T-helper 2 cell treated with Interferon-gamma antibody and Interleukin-4, amounts not matched to agents 100 ng/mL and 5 ng/mL, for 36 hours (primary cell): ENCODE results near the gene BCAR1. TPM values are rescaled to one million over a fixed set of nuclear protein-coding genes. Genes with fewer than 3 reads are reported as not detected.
"Not testable (repeated sequence)": the region's sequence is repeated elsewhere in the genome, so short reads cannot be mapped to it uniquely, and the experiment has no call there.

Experiments
- intact Hi-C: fragments of 100-400 bp; cut with micrococcal nuclease; formaldehyde crosslinking; loops from one replicate; pipeline ENCODE4 v1.15.1; 2023
- total RNA-seq: library from RNA; stranded (reverse); gene quantifications from 2 replicates; pipeline ENCODE4 v1.2.3, GENCODE V29; 2022

The BCAR1 gene
- total RNA-seq, 1 donor from 2014 or later, result not detected

- intact Hi-C loops, result no loop called here
Observed at GRCh38 chr16:75256059-75256571, 4.7 kb upstream of the BCAR1 start.

- intact Hi-C loops, result no loop called here
Observed at GRCh38 chr16:75254359-75254837, 3.0 kb upstream of the BCAR1 start.

DNA sequence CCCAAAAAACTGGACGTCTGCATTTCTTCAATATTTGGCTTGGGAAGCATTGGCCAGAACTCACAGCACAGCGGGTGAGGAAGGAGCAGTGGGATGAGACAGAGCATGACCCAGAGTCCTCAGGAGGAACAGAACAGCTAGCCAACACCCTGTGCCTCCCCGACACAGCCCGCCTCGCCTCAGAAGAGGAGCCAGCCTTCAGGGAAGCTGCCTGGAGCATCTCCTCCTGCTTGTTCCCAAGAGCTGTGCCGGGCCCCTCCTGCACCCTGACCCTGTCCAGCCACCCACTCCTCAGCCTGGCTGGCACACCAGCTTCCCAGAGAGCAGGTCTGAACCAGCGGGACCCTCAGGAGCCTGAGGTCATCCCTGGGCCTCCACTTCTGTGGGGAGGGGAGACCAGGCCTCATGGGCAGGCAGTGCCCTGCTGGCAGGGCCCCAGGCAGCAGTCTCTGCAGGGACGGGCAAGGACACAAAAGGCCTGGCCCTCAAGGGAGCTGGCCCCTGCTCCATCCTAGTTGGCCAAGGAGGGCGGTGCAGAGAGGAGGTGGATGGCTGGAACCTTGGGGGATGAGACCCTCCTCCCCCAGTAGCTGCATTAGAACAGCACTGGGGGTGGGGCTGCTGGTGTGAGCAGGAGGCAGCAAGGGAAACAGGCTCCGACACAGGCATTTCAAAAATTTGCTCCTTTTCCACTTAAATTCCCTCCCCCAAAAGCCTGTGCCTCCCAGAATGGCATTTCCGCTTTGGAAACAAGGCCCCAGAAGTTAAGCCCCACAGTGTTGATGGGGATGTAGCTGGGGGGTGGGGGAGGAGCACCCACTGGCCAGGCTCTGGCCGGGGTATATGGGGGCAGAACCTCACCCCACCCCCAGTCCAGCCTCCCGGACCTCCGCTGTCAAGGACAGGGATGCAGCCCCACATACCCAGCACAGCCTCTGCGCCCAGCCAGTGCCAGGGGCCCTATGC lies 1.8 kb upstream of the BCAR1 start:
- intact Hi-C loops, result no loop called here

GRCh38 chr16:75252049-75252864 lies 833 bp upstream of the BCAR1 start:
- intact Hi-C loops, result no loop called here

DNA sequence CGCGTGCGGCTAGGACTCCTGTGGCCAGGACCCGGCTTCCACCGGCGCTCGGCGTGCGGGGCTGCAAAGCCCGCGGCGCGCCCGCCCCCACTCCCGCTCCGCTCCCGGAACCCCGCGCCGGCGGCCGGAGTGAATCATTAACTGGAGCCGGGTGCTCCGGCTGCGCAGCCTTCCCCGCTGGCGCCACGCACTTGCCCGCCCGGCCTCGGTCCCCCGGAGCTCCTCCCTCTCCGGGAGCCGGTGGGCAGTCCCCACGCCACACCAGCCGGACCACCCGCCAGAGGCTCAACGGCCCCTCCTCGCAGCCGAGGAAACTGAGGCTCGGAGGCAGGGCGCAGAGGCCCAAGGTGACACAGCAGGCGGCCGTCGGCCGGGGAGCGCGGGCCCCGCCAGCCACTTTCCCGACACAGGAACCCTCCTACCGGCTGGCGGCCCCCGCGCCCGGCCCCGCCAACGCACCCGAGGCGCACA lies 580 bp downstream of the BCAR1 start:
- intact Hi-C loops, result no loop called here

DNA sequence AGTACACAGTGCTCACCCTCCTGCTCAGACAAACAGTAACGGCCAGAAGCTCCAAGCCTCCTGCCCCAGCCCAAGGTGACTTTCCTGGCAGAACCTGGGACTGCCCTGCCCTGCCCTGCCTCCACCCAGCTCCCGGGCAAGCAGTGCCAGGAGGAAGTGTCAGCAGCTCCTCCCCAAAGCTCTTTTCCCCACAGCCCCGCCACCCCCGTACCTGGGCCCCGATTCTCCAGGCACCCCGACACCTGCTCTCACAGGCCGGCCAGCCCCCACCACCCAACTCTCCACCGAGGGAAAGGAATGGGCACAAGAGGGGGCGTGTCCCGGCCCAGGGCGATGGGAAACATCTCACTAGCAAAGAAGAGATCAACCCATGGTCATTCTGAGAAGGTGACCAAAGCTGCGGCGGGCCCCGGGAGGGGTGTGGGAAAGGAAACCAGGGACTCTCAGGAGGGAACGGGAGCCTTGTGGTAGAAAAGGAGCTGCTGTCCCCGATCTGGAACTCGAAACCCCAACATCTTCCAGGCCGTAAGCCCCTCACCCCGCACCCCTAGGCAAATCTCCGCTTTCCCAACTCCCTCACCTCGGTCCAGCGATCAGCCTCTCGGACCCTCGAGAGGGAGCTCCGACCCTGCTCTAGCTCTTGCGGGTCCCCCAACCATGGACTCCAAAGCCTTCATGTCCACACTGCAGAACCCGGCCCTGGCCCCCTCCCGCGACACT lies 1.2 kb downstream of the BCAR1 start:
- intact Hi-C loops, result no loop called here

GRCh38 chr16:75249441-75249840 lies 2.0 kb downstream of the BCAR1 start:
- intact Hi-C loops, result no loop called here

DNA sequence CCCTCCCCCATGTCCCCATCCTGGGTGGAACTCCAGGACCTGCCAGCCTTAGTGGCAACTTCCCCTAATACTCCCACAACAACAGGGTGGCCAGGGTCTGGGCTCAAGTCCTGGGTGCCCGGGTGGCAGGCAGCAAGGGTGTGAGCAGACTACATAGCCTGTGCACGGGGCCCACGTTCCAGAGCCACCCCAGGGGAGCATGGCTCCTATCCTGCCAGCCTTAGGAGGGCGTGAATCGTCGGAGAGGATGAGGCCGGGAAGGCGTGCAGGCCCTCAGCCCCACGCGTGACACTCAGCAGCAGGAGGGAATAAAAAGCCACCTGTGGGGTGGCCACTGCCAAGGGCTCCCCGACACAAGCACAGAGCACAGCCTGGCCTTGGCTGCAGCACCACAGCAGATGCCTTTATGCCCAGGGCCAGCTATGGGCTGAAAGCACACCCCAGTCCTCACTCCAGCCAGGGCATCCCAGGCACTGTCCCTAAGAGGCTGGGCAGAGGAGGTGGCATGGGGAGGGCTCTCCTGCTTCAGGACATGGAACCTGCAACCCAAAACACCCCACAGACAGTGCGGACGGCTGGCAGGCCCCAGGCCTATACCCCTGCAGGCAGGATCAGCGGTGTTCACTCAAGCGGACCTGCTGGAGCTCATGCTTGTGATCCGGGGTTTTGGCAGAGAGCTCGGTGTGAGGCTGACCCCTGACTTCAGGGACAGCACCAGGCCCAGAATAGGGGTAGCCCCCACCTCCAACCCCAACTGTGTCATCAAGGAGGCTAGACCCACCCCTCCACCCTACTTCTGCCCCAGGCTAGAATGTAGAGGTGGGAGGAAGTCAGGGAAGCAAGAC lies 2.7 kb downstream of the BCAR1 start:
- intact Hi-C loops, result no loop called here

DNA sequence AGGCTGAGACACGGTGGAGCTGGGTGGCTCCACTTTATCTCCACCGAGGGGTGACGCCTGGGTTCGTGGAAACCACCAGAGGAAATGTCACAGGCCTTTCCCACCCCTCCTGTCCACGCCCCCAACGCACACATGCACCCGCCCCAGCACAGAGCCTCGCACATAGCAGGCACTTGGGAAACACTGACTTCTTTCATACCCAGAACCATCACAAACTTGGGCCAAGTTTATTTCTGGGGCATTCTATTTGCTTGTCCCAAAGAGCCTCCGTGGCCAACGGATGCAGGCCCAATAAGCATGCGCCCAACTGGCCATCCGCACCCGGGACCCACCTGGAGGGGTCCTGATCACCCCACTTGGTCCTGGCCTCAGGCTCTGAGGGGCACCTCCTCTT lies 3.3 kb downstream of the BCAR1 start:
- intact Hi-C loops, result no loop called here

GRCh38 chr16:75247249-75247648 lies 4.2 kb downstream of the BCAR1 start:
- intact Hi-C loops, result no loop called here

DNA sequence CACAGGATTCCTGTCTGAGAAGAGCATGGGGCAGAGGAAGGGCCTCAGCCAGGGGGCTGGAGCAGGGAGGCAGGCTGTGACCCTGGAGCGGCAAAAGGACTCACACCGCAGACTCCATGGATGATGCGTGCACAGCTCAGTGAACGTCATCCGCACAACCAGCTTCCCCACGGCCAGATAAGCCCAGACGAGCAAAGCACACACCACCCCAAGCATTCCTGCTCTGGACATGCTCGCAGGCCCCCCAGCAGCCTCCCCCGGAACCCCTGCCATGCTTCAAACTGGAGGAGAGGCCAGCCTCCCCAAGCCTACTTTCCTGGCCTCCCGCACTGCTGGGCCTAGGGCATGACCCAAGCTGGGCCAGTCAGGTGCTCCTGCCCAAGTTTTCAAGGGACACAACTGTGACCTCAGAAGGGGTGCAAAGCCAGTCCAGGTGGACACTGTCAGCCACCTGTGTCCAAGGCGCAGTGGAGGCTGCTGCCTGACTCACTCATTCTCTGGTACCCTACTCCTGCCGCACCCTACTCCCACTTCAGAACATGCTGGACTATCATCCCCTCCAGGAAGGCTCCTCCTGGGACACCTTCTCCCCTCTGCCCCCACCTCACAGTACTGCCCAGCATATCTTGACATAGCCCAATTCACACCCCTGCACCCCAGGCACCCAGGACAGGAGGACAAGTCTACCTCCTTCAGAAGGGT lies 4.8 kb downstream of the BCAR1 start:
- intact Hi-C loops, result no loop called here

DNA sequence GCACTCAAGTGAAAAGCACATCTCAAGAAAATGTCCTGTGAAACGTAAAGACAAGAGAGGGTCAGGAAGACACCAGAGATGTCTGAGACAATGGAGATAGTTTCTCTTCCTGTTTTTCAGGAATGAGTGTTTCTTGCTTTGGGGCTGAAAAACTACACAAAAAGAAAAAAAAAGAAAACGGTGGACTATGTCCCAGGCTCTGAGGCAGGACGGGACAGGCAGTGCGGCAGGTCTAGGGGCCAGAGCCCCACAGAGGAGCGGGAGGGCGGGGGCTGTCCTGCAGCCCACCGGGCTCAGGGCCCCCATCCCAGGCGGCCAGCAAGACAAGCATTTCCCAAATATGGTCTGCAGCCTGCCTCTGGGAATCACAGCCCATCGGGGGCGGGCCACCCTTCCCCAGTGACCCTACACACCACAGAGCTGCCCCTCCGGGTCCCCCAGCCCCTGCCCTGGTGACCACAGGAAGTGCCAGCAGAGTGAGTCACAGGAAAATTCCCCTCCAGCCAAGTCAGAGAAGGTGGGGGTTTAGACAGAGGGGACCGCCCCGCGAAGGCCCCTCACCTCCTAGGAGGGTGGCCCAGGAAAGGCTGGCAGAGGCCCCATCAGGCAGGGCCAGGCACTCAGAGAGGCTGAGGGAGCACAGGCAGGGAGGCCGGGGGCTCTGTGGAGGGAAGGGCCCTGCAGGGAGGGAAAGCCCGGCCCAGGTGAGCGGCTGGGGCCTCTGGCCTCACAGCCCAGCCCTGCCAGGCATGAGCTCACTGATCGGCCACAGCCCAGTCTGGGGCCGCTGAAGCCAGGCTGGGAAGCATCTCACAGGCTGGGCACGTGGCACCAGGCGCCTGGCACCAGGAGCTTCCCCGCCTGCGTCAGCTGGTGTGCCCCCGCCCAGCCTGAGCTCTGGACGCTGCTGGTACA lies 6.3 kb downstream of the BCAR1 start:
- intact Hi-C loops, result no loop called here

DNA sequence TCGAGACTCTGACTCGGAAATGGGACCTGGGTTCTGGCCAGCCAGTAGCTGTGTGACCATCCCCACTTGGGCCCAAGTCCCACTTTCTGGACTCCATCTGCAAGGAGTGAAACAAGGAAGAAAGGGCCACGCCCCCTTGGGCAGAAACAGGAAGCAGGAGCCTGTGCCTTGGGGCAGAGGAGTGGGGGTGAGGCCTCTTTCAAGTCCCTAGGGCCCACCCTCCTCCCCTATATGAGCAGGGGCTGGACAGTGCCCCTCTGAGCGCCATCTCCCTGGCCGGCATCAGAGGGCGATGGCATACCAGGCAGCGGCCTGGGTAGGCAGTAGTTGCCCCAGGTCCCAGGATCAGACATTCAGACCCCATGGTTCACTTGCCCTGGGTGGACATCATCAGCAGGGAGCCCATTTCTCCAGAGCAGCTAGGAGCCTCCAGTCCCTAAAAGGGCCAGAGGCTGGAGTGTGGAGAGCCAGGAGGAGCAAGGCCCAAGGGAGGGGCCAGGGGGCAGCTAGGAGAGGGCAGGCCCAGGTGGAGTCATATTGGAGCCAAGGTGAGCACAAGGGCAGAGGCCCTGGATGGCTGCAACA lies 7.1 kb downstream of the BCAR1 start:
- intact Hi-C loops, result no loop called here

- intact Hi-C loops, result no loop called here
Observed at GRCh38 chr16:75243667-75244224, 7.7 kb downstream of the BCAR1 start.

DNA sequence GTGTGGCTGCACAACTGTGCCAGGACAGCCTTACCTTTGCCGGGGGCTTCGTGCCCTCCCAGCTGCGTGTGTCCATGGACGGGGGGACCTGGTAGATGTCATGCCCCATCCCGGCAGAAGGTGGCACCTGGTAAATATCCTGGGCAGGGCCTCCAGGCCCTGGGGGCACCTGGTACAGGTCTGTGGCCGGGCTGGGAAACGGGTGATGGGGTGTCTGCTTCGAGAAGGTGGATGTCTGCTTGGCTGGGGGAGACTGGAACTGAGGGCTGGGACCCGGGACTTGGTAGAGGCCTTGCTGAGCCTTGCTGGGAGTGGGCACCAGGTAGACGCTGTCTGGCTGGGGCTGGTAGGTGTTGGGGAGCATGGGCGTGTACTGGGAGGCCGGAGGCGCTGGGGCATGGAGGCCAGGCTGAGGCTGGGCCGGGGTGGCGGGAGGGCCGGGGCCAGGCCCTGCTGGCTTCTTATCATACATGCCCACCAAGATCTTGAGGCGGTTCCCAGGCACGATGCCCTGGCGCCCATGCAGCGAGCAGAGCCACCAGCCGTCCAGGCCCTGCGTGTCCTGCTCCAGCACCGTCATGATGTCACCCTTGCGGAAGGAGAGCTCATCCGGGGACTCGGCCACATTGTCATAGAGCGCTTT lies 8.9 kb downstream of the BCAR1 start:
- intact Hi-C loops, result not testable (repeated sequence)

GRCh38 chr16:75241955-75242354 lies 9.5 kb downstream of the BCAR1 start:
- intact Hi-C loops, result no loop called here

- intact Hi-C loops, result no loop called here
Observed at GRCh38 chr16:75241412-75241811, 10.0 kb downstream of the BCAR1 start.
